ENCODE results near the gene RAB11FIP5. TPM values are rescaled to one million over a fixed set of nuclear protein-coding genes. Genes with fewer than 3 reads are reported as not detected.

RAB11FIP5 gene
- total RNA-seq, 1 experiment from 2014 or later = 43.8 TPM

GRCh38 chr2:73035899-73036711 lies 76.6 kb downstream of the RAB11FIP5 start:
- DNase-seq = no peak
- H3K27me3 ChIP-seq = no peaks in the 10 kb centered on the region
- no peak overlapping the region for H3K4me3 ChIP-seq
- no peaks in the 10 kb centered on the region for H3K36me3 ChIP-seq
- no peaks in the 10 kb centered on the region for H3K9me3 ChIP-seq

- Histone ChIP-seq H3K36me3 (no peaks in the 10 kb centered on the region), H3K27me3 (no peaks in the 10 kb centered on the region), H3K9me3 (no peaks in the 10 kb centered on the region), H3K4me3 (no peak overlapping the region)
- DNase-seq = no peak
Measured at GRCh38 chr2:73034661-73035375, 77.9 kb downstream of the RAB11FIP5 start.

- DNase-seq = no peak
- Histone ChIP-seq H3K27me3 (no peaks in the 10 kb centered on the region), H3K36me3 (no peaks in the 10 kb centered on the region), H3K4me3 (no peak overlapping the region), H3K9me3 (no peaks in the 10 kb centered on the region)
Measured at GRCh38 chr2:73033766-73034381, 78.9 kb downstream of the RAB11FIP5 start.

- DNase-seq = no peak
- no peaks in the 10 kb centered on the region for H3K27me3 ChIP-seq
- H3K36me3 ChIP-seq = no peaks in the 10 kb centered on the region
- H3K4me3 ChIP-seq = no peak overlapping the region
- no peaks in the 10 kb centered on the region for H3K9me3 ChIP-seq
Measured at GRCh38 chr2:73033142-73033765, 79.5 kb downstream of the RAB11FIP5 start.

- Histone ChIP-seq H3K9me3 (no peaks in the 10 kb centered on the region), H3K4me3 (no peak overlapping the region), H3K27me3 (no peaks in the 10 kb centered on the region), H3K36me3 (no peaks in the 10 kb centered on the region)
- no peak for DNase-seq
Measured at GRCh38 chr2:73032702-73033097, 80.0 kb downstream of the RAB11FIP5 start.

GRCh38 chr2:73031725-73032701 lies 80.7 kb downstream of the RAB11FIP5 start:
- H3K4me3 ChIP-seq = no peak overlapping the region
- no peak for DNase-seq
- H3K9me3 ChIP-seq = no peaks in the 10 kb centered on the region
- H3K27me3 ChIP-seq = no peaks in the 10 kb centered on the region
- H3K36me3 ChIP-seq = no peaks in the 10 kb centered on the region

- Histone ChIP-seq H3K4me3 (no peak overlapping the region), H3K36me3 (no peaks in the 10 kb centered on the region), H3K27me3 (no peaks in the 10 kb centered on the region), H3K9me3 (no peaks in the 10 kb centered on the region)
- DNase-seq = no peak
Measured at GRCh38 chr2:73031095-73031678, 81.6 kb downstream of the RAB11FIP5 start.

- no peaks in the 10 kb centered on the region for H3K27me3 ChIP-seq
- H3K9me3 ChIP-seq = no peaks in the 10 kb centered on the region
- H3K4me3 ChIP-seq = no peak overlapping the region
- no peak for DNase-seq
- H3K36me3 ChIP-seq = no peaks in the 10 kb centered on the region
Measured at GRCh38 chr2:73028841-73029240, 83.9 kb downstream of the RAB11FIP5 start.

- no peak for DNase-seq
- Histone ChIP-seq H3K9me3 (no peaks in the 10 kb centered on the region), H3K4me3 (no peak overlapping the region), H3K36me3 (no peaks in the 10 kb centered on the region), H3K27me3 (no peaks in the 10 kb centered on the region)
Measured at GRCh38 chr2:73027340-73027739, 85.4 kb downstream of the RAB11FIP5 start.

- H3K27me3 ChIP-seq = no peaks in the 10 kb centered on the region
- no peaks in the 10 kb centered on the region for H3K36me3 ChIP-seq
- H3K9me3 ChIP-seq = no peaks in the 10 kb centered on the region
- DNase-seq = no peak
- no peak overlapping the region for H3K4me3 ChIP-seq
Measured at GRCh38 chr2:73023497-73023896, 89.3 kb downstream of the RAB11FIP5 start.

Other genes starting within 250 kb of the RAB11FIP5 start
- 57.7 and 57.8 TPM in 2 replicates for gene SPR, start 225.5 kb downstream of the RAB11FIP5 start, total RNA-seq (2014; rRNA removed; shearing (Covaris generic); ENCODE audit: low replicate concordance)
- not detected in 2 replicates for gene EMX1, start 195.4 kb downstream of the RAB11FIP5 start, total RNA-seq (2014; rRNA removed; shearing (Covaris generic); ENCODE audit: low replicate concordance)
- 2.4 and 6.2 TPM in 2 replicates for gene SFXN5, start 41.2 kb downstream of the RAB11FIP5 start, total RNA-seq (2014; rRNA removed; shearing (Covaris generic); ENCODE audit: low replicate concordance)
- gene NOTO, start 89.6 kb upstream of the RAB11FIP5 start, total RNA-seq (2014; rRNA removed; shearing (Covaris generic); ENCODE audit: low replicate concordance) = 0.16 TPM in 1 of 2 replicates, not detected in the other
- 26.2 and 57.3 TPM in 2 replicates for gene SMYD5, start 101.3 kb upstream of the RAB11FIP5 start, total RNA-seq (2014; rRNA removed; shearing (Covaris generic); ENCODE audit: low replicate concordance)
- gene PRADC1, start 120.3 kb upstream of the RAB11FIP5 start, total RNA-seq (2014; rRNA removed; shearing (Covaris generic); ENCODE audit: low replicate concordance) = 30.0 and 35.7 TPM in 2 replicates
- 891 and 917 TPM in 2 replicates for gene CCT7, start 121.4 kb upstream of the RAB11FIP5 start, total RNA-seq (2014; rRNA removed; shearing (Covaris generic); ENCODE audit: low replicate concordance)
- gene FBXO41, start 171.5 kb upstream of the RAB11FIP5 start, total RNA-seq (2014; rRNA removed; shearing (Covaris generic); ENCODE audit: low replicate concordance) = 0.32 and 1.4 TPM in 2 replicates
- gene EGR4, start 180.6 kb upstream of the RAB11FIP5 start, total RNA-seq (2014; rRNA removed; shearing (Covaris generic); ENCODE audit: low replicate concordance) = not detected in 2 replicates

All from MG63 (cell line).